HG03139 (cell line): ENCODE measurements around the gene C10orf62.
"Not testable (repeated sequence)": the region's sequence is repeated elsewhere in the genome, so short reads cannot be mapped to it uniquely, and the experiment has no call there.

Experiments used
- ATAC-seq: cut with Tn5 transposase; IDR thresholded peaks from one replicate; pipeline ENCODE4 v1.9.1; 2021; ENCODE audit not compliant: unreplicated experiment

The C10orf62 gene

GRCh38 chr10:97627731-97628130 is 38.2 kb downstream of the C10orf62 start:
- ATAC-seq: no peak

- ATAC-seq: no peak
These were observed 38.7 kb downstream of the C10orf62 start for GRCh38 chr10:97628228-97628627.

GRCh38 chr10:97629289-97629688 is 39.8 kb downstream of the C10orf62 start:
- ATAC-seq: no peak

GRCh38 chr10:97631098-97631497 is 41.6 kb downstream of the C10orf62 start:
- no peak for ATAC-seq

GRCh38 chr10:97632949-97633884 is 43.7 kb downstream of the C10orf62 start, which contains the start of gene MORN4:
MORN4 (minus strand) TSS chr10:97633500; CDS start chr10:97619653, 13,847 bp downstream.
- peak; percentile 98 for ATAC-seq

GRCh38 chr10:97633921-97634320 is 44.4 kb downstream of the C10orf62 start:
- ATAC-seq: no peak

- ATAC-seq: no peak
These were observed 46.1 kb downstream of the C10orf62 start for GRCh38 chr10:97635577-97635976.

- not testable (repeated sequence) for ATAC-seq
These were observed 49.6 kb downstream of the C10orf62 start for GRCh38 chr10:97639090-97639489.

GRCh38 chr10:97640174-97640867 is 50.8 kb downstream of the C10orf62 start, which contains the start of gene PI4K2A:
PI4K2A (plus strand) TSS chr10:97640671; CDS start chr10:97640743, 72 bp downstream.
- ATAC-seq: peak; percentile 98
